Measurements from ENCODE around the gene DZANK1.

Gene DZANK1

DNA sequence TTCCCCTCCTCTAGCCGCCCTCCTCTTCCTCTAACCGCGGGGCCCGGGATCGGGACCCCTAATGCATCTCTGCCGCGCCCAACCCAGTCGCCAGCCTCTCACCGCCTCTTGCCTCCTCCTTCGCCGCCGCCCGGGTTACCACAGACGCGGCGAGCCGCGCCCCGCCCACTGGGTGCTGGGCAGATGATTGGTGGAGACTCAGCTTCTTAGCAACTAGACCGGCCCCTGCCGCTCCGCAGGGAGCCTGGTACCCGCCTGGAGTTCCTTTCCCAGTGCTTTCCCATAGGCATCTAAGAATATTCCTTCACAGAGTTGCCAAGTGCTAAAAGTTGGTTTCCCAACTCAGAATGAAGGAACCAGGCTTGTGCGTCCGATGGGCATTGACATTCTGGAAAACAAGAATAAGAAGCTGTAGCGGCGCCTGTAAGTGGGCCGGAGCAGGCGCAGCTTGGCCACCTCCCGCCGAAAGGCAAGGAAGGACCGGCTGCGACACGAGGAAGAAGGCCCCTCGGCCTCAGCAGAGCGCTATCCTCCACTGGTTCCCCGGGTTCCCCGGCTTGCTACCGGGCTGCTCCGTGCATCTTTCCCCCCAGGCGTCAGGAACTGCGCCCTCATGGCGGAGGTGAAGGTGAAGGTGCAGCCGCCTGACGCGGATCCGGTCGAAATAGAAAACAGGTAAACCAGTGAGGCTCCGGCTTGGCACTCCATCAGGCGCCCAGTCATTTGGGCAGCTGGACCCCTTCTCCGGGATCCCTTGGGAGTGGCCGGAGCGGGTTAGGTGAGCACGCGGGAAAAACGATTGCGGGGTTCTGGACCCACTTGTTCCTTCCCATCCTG is at the start of gene DZANK1, which contains the start of gene POLR3F:
TSS of gene DZANK1 (minus strand) at position 137 of the 837 bp plus-strand sequence. CDS start 1,672 bp downstream, outside the sequence.
TSS of gene POLR3F (plus strand) at position 497 of the 837 bp plus-strand sequence. CDS start at position 614, 117 bp downstream.
- H3K4me3 ChIP-seq (ENCODE audit: low read depth, low read length) = peak within 1 kb of the TSS; percentile 100
- TF ChIP-seq, protein P1, sequence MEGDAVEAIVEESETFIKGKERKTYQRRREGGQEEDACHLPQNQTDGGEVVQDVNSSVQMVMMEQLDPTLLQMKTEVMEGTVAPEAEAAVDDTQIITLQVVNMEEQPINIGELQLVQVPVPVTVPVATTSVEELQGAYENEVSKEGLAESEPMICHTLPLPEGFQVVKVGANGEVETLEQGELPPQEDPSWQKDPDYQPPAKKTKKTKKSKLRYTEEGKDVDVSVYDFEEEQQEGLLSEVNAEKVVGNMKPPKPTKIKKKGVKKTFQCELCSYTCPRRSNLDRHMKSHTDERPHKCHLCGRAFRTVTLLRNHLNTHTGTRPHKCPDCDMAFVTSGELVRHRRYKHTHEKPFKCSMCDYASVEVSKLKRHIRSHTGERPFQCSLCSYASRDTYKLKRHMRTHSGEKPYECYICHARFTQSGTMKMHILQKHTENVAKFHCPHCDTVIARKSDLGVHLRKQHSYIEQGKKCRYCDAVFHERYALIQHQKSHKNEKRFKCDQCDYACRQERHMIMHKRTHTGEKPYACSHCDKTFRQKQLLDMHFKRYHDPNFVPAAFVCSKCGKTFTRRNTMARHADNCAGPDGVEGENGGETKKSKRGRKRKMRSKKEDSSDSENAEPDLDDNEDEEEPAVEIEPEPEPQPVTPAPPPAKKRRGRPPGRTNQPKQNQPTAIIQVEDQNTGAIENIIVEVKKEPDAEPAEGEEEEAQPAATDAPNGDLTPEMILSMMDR (IDR thresholded peaks at IDR 0.05; ENCODE audit: low read depth, low read length) = no peak

DNA sequence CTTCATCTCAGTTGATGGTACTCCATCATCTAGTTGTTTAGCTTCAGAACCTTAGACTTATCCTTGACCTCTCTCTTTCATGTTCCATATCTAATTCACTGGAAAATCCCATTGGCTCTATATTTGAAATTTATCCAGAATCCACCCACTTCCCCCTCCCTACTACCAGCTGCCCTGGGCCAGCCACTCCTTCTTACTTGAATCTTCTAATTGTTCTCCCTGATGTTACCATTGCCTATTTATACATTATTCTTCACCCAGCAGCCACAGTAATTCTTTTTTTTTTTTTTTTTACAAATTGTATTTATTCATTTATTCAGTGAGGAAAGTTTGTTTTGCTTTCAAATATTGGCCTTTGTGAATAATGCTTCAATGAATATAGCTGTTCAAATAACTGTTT is 49.1 kb upstream of the DZANK1 start:
- TF ChIP-seq, protein P1 (IDR thresholded peaks at IDR 0.05; ENCODE audit: low read depth, low read length) = no peak

DNA sequence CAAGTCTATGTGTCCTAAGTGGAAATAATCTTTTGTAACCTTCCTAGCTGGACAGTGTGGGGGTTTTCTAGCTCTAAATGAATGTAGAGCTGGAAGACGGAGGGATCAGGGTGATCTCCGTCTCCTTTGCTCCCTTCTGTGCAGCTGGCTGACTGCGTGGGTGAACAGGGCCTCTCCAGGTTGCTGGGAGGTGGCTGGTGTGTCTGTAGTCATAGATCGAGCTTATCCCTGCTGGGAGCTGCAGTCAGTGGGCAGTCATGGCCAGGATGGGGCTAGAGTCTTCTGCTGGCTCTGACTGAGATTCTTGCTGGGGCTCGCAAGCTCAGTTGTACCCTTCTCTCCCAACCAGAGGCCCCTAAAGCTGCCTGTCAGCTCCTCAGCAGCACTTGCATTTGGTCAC is 47.3 kb upstream of the DZANK1 start:
- H3K4me3 ChIP-seq (ENCODE audit: low read depth, low read length) = no peak overlapping the region
- TF ChIP-seq, protein P1 (IDR thresholded peaks at IDR 0.05; ENCODE audit: low read depth, low read length) = no peak

More for the DNA sequence above, 49.1 kb upstream of the DZANK1 start:
- no peak overlapping the region for H3K4me3 ChIP-seq (ENCODE audit: low read depth, low read length)

DNA sequence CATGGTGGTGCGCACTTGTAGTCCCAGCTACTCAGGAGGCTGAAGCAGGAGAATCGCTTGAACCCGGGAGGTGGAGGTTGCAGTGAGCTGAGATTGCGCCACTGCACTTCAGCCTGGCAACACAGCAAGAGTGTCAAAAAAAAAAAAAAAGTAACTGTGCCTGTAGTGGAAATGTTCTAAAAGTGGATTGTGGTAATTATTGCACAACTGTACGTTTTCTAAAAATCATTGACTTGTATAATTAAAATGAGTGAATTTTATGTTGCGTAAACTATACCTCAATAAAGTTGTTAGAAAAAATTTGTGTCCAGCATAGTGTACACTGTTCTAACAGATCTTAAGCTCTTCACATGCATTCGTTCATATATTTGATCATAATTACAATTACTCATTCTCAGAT is 46.4 kb upstream of the DZANK1 start:
- no peak overlapping the region for H3K4me3 ChIP-seq (ENCODE audit: low read depth, low read length)
- TF ChIP-seq, protein P1 (IDR thresholded peaks at IDR 0.05; ENCODE audit: low read depth, low read length) = no peak

DNA sequence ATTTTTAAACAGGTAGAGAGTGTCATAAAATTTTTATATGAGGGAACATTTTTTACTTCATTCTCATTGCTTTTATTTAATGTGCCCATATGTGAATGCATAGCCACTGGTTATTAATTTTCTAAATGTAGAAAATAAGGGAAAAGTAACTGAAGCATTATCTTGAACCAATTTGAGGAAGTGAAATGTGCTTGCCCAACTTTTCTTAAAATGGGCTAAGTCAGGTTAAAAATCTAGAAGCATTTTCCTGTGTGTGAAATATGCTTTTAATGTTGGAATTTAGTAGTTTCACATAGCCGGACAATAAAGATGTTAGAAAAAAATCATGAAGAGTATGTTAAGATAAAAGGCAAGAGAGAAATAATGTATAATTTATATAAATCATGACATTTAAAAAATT is 44.7 kb upstream of the DZANK1 start:
- H3K4me3 ChIP-seq (ENCODE audit: low read depth, low read length) = no peak overlapping the region
- TF ChIP-seq, protein P1 (IDR thresholded peaks at IDR 0.05; ENCODE audit: low read depth, low read length) = no peak

DNA sequence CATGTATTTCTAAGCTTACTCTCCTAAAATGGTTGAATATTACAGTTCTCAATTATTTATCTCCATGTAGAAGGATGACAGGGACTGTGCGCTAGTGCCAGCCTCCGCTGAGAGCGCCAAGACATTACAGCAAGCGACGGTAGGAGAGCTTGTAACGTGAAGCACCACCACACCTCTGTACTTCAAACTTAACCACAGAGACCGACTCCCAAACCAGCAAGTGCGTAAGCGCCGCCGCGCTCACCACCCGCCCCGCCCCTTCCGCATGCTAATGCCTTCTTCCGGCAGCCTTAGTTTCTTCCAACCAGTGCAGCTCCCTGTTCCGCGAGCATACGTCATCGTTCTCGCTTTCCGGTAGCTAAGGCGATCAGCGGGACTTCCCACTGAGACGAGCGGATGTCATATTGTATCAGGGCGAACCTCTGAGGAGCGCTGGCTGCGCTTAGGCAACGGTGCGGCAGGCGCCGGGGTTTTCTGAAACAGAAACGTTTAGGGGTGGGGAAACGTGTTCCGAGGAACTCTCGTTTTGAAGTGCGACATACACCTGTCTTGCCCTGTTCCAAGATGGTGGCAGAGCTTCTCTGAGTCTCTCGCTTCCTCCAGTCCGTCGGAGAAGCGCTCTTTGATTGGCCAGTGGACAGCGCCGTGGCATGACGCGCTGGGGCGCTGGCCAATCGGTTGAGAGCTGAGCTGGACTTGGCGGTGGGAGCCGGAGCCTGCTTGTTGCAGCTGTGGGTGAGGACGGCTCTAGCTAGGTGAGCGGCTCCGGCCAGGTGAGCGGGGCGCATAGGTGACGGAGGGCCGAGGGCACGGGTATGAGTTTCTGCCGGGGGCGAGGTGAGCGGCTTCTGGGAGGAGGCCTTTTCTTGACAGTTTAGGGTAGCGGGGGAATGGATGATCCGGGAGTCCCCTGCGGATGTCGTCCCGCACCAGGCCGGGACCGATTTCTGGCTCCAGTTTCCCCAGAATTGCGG is 40.7 kb upstream of the DZANK1 start, which contains the start of gene SEC23B:
TSS of gene SEC23B (plus strand) at position 723 of the 974 bp plus-strand sequence. CDS start 2,896 bp downstream, outside the sequence.
- TF ChIP-seq, protein P1 (IDR thresholded peaks at IDR 0.05; ENCODE audit: low read depth, low read length) = no peak
- peak within 1 kb of the TSS; percentile 71 for H3K4me3 ChIP-seq (ENCODE audit: low read depth, low read length)
